Uterus (tissue), 4 donors: ENCODE data around the gene C14orf180. TPM values are rescaled to one million over a fixed set of nuclear protein-coding genes. Genes with fewer than 3 reads are reported as not detected.

Experiments
- DNase-seq, 2 donors: peaks; one replicate each; pipeline ENCODE4 v3.0.0-alpha.2; 2019 to 2020
- H3K27ac ChIP-seq, 2 donors: fragments of 200-600 bp; sonication (generic); 1 replicate in 1 of 2; 2 replicates in 1 of 2; pipeline ENCODE4 v1.5.1; 2016 to 2018
- H3K27me3 ChIP-seq, 2 donors: fragments of 200-600 bp; sonication (generic); one replicate each; pipeline ENCODE4 v1.5.1; 2018 to 2019; ENCODE audit warnings: control low read depth in 1 of 2
- H3K36me3 ChIP-seq, 2 donors: fragments of 200-600 bp; sonication (generic); one replicate each; pipeline ENCODE4 v1.5.1; 2019; ENCODE audit warnings: control low read depth in 1 of 2
- H3K4me1 ChIP-seq, 2 donors: fragments of 200-600 bp; sonication (generic); one replicate each; pipeline ENCODE4 v1.5.1; 2018 to 2019; ENCODE audit warnings: control low read depth in 1 of 2
- H3K4me3 ChIP-seq, 2 donors: fragments of 200-600 bp; sonication (generic); 1 replicate in 1 of 2; 2 replicates in 1 of 2; pipeline ENCODE4 v1.5.1; 2018 to 2019; ENCODE audit warnings: mild to moderate bottlenecking in 1 of 2
- H3K9me3 ChIP-seq, 2 donors: fragments of 200-600 bp; sonication (generic); one replicate each; pipeline ENCODE4 v1.5.1; 2019; ENCODE audit warnings: control low read depth in 1 of 2
- POLR2A ChIP-seq, 2 donors: fragments of 450-650 bp; IDR thresholded peaks; one replicate each; pipeline ENCODE4 v1.6.1; 2016; ENCODE audit warnings: antibody characterized with exemption in 2 of 2, mild to moderate bottlenecking in 1 of 2, moderate library complexity in 1 of 2
- intact Hi-C: fragments of 100-400 bp; cut with DNase I; formaldehyde crosslinking; loops from one replicate; pipeline ENCODE4 v1.15.1; 2023; ENCODE audit warnings: low total_unique reads
- total RNA-seq, 4 donors: library from RNA; depleted of rRNA in 3 of 4; stranded (reverse); fragments of >200 nt in 3 of 4; gene quantifications; one replicate each; pipeline versions ENCODE4 v1.1.0 to v1.2.4, GENCODE V29; 2014 to 2023
- TF ChIP-seq, protein P1 (sequence below), 4 experiments: fragments of 200-600 bp in 2 of 4; fragments of 450-650 bp in 2 of 4; sonication (generic) in 2 of 4; IDR thresholded peaks; one replicate each; pipeline ENCODE4 v1.5.1; 2016 to 2019; ENCODE audit warnings: antibody characterized with exemption in 4 of 4, mild to moderate bottlenecking in 2 of 4, moderate library complexity in 1 of 4
- donor health status: DM: yes; HTN: yes; CAD: no.

Gene C14orf180
- total RNA-seq, 4 donors from 2014 or later, result 0.21 to 2.1 (median 0.26) TPM; not detected in 1

DNA sequence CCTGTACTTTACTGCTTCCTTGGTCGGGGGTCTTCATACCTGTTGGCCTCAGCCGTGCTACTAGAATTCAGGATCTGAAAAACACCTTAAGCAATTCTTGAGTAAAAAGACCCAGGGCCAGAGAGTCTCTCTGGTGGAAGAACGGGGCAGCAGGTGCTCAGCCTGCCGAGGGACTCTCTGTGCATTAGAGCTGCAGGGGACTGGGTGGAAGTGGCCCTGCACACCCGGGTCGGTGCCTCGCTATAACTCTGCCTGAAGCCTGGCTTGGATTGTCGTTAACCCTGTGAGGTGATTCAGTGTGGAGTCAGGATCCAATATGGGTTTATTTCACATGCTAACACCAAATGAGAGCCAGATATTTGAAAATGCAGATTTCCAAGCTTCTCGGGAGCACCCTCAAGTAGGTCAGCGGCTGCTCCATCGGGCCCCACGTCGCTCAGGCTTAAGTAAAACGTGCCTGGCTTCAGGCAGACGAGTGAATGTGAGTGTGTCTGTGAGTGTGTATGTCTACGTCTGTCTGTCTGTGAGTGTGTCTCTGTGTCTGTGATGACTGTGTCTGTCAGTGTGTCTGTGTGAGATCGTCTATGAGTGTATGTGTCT lies 35.1 kb upstream of the C14orf180 start:
- Histone ChIP-seq H3K36me3 (no peaks in the 10 kb centered on the region), H3K4me1 (no peaks in the 10 kb centered on the region), H3K27ac (no peak overlapping the region), H3K27me3 (peaks cover 0 to 4% of the 10 kb centered on the region in 2 donors), H3K4me3 (no peak overlapping the region), H3K9me3 (no peaks in the 10 kb centered on the region)
- no peak for TF ChIP-seq POLR2A (IDR thresholded peaks at IDR 0.05)
- TF ChIP-seq, protein P1, sequence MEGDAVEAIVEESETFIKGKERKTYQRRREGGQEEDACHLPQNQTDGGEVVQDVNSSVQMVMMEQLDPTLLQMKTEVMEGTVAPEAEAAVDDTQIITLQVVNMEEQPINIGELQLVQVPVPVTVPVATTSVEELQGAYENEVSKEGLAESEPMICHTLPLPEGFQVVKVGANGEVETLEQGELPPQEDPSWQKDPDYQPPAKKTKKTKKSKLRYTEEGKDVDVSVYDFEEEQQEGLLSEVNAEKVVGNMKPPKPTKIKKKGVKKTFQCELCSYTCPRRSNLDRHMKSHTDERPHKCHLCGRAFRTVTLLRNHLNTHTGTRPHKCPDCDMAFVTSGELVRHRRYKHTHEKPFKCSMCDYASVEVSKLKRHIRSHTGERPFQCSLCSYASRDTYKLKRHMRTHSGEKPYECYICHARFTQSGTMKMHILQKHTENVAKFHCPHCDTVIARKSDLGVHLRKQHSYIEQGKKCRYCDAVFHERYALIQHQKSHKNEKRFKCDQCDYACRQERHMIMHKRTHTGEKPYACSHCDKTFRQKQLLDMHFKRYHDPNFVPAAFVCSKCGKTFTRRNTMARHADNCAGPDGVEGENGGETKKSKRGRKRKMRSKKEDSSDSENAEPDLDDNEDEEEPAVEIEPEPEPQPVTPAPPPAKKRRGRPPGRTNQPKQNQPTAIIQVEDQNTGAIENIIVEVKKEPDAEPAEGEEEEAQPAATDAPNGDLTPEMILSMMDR (IDR thresholded peaks at IDR 0.05), result no peak
- no peak for DNase-seq
- intact Hi-C loops, result no loop called here

DNA sequence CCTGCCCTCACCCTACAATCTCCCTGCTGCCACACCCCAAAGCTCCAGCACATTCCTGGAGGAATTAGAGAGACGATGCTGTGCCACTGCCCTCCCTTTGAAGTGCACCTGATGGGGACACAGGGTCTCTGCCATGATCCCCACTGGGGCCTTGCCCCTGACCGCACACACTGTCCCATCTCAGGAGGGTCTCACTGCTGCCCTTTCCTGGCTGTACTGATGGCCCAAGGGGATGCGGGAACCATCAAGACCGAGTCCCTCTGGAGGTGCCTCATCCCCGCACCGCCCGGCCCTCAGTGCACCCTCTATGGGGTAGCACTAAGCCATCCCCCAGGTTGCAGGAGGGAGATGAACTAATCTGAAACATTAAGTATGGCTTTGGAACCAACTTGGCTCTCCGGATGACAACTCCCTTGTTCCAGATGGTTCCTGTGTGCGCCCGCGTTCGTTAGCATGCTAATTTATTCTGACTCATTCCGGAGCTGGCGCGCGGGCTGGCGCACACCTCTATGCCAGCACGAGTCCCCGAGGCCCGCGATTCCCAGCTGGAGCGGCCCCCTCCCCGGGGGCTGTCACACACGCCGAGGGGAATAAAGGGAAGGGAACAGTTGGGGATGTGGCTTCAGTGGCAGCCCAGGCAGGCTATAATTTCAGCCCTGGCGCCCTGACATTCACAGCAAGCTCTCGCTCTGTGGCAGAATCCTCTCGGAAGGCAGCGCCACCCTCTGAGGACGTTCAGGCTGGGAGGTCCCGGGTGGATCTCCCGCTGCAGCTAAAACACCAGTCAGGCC lies 34.2 kb upstream of the C14orf180 start:
- TF ChIP-seq, protein P1 (IDR thresholded peaks at IDR 0.05), result no peak
- TF ChIP-seq POLR2A (IDR thresholded peaks at IDR 0.05), result no peak
- Histone ChIP-seq H3K9me3 (no peaks in the 10 kb centered on the region), H3K4me3 (no peak overlapping the region), H3K4me1 (no peaks in the 10 kb centered on the region), H3K36me3 (no peaks in the 10 kb centered on the region), H3K27ac (no peak overlapping the region), H3K27me3 (peaks cover 0 to 4% of the 10 kb centered on the region in 2 donors)
- intact Hi-C loops, result no loop called here
- DNase-seq, result no peak

DNA sequence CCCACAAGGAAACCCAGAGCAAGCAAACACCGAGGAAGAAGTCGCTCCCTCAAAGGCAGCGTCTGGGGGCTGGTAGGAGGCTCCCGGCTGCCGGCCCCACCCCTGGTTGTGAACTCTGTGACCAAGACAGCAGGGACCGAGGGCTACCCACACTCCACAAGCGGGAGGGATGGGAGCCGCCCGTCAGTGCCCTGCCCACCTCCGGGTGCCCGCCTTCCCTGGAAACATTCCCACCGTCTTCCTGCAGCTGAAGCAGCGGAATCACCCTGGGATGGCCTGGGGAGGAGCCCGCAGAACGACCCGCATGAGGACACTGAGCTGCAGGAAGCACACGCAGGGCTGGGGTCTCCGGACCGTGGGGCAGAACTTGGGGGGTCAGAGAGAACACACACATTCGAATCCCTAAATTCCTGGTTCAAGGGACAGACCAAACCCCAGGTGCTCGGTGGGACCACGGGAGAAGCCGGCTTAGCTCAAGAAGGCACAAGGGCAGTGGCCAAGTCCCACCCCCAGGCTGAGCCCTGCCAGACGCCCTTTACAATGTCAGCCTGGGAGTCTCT lies 33.5 kb upstream of the C14orf180 start:
- H3K36me3 ChIP-seq, result no peaks in the 10 kb centered on the region
- TF ChIP-seq POLR2A (IDR thresholded peaks at IDR 0.05), result no peak
- TF ChIP-seq, protein P1 (IDR thresholded peaks at IDR 0.05), result no peak
- no peaks in the 10 kb centered on the region for H3K9me3 ChIP-seq
- no peak overlapping the region for H3K27ac ChIP-seq
- no peak for DNase-seq
- no peak overlapping the region for H3K4me3 ChIP-seq
- H3K27me3 ChIP-seq, result no peaks in the 10 kb centered on the region
- no peaks in the 10 kb centered on the region for H3K4me1 ChIP-seq
- intact Hi-C loops, result no loop called here

DNA sequence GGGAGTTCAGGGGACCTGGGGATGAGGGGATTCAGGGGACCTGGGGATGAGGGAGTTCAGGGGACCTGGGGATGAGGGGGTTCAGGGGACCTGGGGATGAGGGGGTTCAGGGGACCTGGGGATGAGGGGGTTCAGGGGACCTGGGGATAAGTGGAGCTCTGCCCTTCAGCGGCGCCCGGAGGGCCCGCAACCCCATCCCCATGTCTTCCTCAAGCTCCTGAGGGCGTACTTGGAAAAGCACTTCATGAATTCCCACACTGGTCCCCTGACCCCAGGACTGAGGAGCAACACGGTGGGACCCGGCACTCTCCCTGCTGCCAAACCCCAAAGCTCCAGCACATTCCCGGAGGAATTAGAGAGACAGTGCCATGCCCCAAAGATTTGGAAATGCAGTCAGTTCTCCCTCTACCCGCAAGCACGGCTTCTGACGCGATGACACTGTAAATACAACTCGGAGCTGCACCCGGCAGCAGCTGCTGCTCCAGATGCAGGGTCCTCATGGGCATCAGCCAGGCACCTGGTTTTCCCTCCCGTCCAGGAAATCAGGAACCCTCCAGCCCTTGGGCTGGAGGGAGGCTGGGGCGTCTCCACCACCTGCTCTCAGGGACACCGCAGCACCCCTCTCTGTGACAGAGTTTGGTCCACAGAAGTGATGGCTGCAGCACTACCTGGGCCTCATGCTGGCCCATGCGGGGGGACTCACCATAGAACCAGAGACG lies 32.8 kb upstream of the C14orf180 start:
- no peak overlapping the region for H3K27ac ChIP-seq

More for the DNA sequence above, 32.8 kb upstream of the C14orf180 start:
- Histone ChIP-seq H3K9me3 (no peaks in the 10 kb centered on the region), H3K4me1 (no peaks in the 10 kb centered on the region), H3K4me3 (no peak overlapping the region), H3K27me3 (no peaks in the 10 kb centered on the region), H3K36me3 (no peaks in the 10 kb centered on the region)
- TF ChIP-seq POLR2A (IDR thresholded peaks at IDR 0.05), result no peak
- TF ChIP-seq, protein P1 (IDR thresholded peaks at IDR 0.05), result no peak
- intact Hi-C loops, result no loop called here
- no peak for DNase-seq
